GM23338 (cell line): ENCODE data around the gene DBF4B. TPM values are rescaled to one million over a fixed set of nuclear protein-coding genes. Genes with fewer than 3 reads are reported as not detected.
"Not testable (repeated sequence)": the region's sequence is repeated elsewhere in the genome, so short reads cannot be mapped to it uniquely, and the experiment has no call there.

Experiments
- ATAC-seq: fragments of 200-7000 bp; cut with Tn5 transposase; 3 replicates; pipeline ENCODE4 v1.9.1; 2020
- DNase-seq: peaks from one replicate; pipeline ENCODE4 v3.0.0-alpha.2; 2015; ENCODE audit warnings: low spot score
- H2AFZ ChIP-seq: fragments of 200-600 bp; sonication (generic); 2 replicates; pipeline ENCODE4 v1.8.0; 2016; ENCODE audit warnings: antibody characterized with exemption, mild to moderate bottlenecking, moderate library complexity
- H3F3A ChIP-seq: fragments of 200-600 bp; sonication (generic); replicated peaks from 2 replicates; pipeline ENCODE4 v1.8.0; 2017; ENCODE audit warnings: antibody characterized with exemption, mixed run types, low read depth
- H3K27ac ChIP-seq: fragments of 200-600 bp; sonication (generic); 2 replicates; pipeline ENCODE4 v1.6.1; 2016; ENCODE audit warnings: low read depth
- H3K27me3 ChIP-seq: fragments of 200-600 bp; sonication (generic); 2 replicates; pipeline ENCODE4 v1.8.0; 2016; ENCODE audit warnings: mild to moderate bottlenecking, mixed run types, moderate library complexity; ENCODE audit not compliant: insufficient read depth
- H3K36me3 ChIP-seq: fragments of 200-600 bp; sonication (generic); 2 replicates; pipeline ENCODE4 v1.8.0; 2016; ENCODE audit warnings: mild to moderate bottlenecking; ENCODE audit not compliant: insufficient read depth
- H3K4me1 ChIP-seq: fragments of 200-600 bp; sonication (generic); 2 replicates; pipeline ENCODE4 v1.8.0; 2016; ENCODE audit warnings: mild to moderate bottlenecking, moderate library complexity; ENCODE audit not compliant: insufficient read depth
- H3K4me2 ChIP-seq: fragments of 200-600 bp; sonication (generic); 2 replicates; pipeline ENCODE4 v1.7.1; 2017; ENCODE audit warnings: mixed run types
- H3K4me3 ChIP-seq: fragments of 200-600 bp; sonication (generic); 2 replicates; pipeline ENCODE4 v1.6.1; 2016; ENCODE audit warnings: mixed run types
- H3K79me2 ChIP-seq: fragments of 200-600 bp; sonication (generic); replicated peaks from 2 replicates; pipeline ENCODE4 v1.8.0; 2017; ENCODE audit warnings: mild to moderate bottlenecking; ENCODE audit not compliant: insufficient read depth
- H3K9me2 ChIP-seq: fragments of 200-600 bp; sonication (generic); 2 replicates; pipeline ENCODE4 v1.8.0; 2017; ENCODE audit not compliant: insufficient read depth
- H4K20me1 ChIP-seq: fragments of 200-600 bp; sonication (generic); replicated peaks from 2 replicates; pipeline ENCODE4 v1.8.0; 2017; ENCODE audit warnings: mild to moderate bottlenecking; ENCODE audit not compliant: insufficient read depth
- H3K27ac Mint-ChIP-seq: 2 replicates; pipeline ENCODE4 v1.8.0; 2020; ENCODE audit warnings: inconsistent platforms, mild to moderate bottlenecking, moderate library complexity, mixed read lengths
- H3K27me3 Mint-ChIP-seq: 3 replicates; pipeline ENCODE4 v1.8.0; 2022; ENCODE audit warnings: low read depth, mild to moderate bottlenecking, moderate library complexity, mixed read lengths, inconsistent platforms; ENCODE audit not compliant: insufficient read depth, poor library complexity
- H3K36me3 Mint-ChIP-seq: 3 replicates; pipeline ENCODE4 v1.8.0; 2021; ENCODE audit warnings: low read depth, mild to moderate bottlenecking, inconsistent platforms, moderate library complexity, mixed read lengths
- H3K4me1 Mint-ChIP-seq: 3 replicates; pipeline ENCODE4 v1.8.0; 2020; ENCODE audit warnings: mild to moderate bottlenecking, inconsistent platforms, mixed read lengths
- H3K4me3 Mint-ChIP-seq: 3 replicates; pipeline ENCODE4 v1.8.0; 2021; ENCODE audit warnings: moderate library complexity, mild to moderate bottlenecking, inconsistent platforms, mixed read lengths
- H3K9me3 Mint-ChIP-seq: 3 replicates; pipeline ENCODE4 v1.8.0; 2020; ENCODE audit warnings: moderate library complexity, mild to moderate bottlenecking, inconsistent platforms, mixed read lengths
- CREB1 ChIP-seq: fragments of 250-450 bp; sonication (Bioruptor Pico); IDR thresholded peaks from 2 replicates; pipeline ENCODE4 v1.5.0; 2020; ENCODE audit warnings: low read depth, mild to moderate bottlenecking, moderate library complexity
- EZH2 ChIP-seq: fragments of 200-600 bp; sonication (generic); IDR thresholded peaks from one replicate; pipeline ENCODE4 v1.8.0; 2017; ENCODE audit warnings: antibody characterized with exemption, mild to moderate bottlenecking, low read depth; ENCODE audit not compliant: unreplicated experiment
- EZH2phosphoT487 ChIP-seq: fragments of 200-600 bp; sonication (generic); IDR thresholded peaks from one replicate; pipeline ENCODE4 v1.8.1; 2018; ENCODE audit warnings: antibody characterized with exemption; ENCODE audit not compliant: unreplicated experiment
- JUNB ChIP-seq: IDR thresholded peaks from one replicate; pipeline ENCODE4 v1.6.1; 2016; ENCODE audit warnings: antibody characterized with exemption; ENCODE audit not compliant: unreplicated experiment
- NANOG ChIP-seq: IDR thresholded peaks from 2 replicates; pipeline ENCODE4 v1.6.1; 2016; ENCODE audit warnings: antibody characterized with exemption, borderline replicate concordance
- POLR2AphosphoS5 ChIP-seq: IDR thresholded peaks from 2 replicates; pipeline ENCODE4 v1.6.1; 2016; ENCODE audit warnings: antibody characterized with exemption, low read depth
- STAT1 ChIP-seq: IDR thresholded peaks from one replicate; pipeline ENCODE4 v1.6.1; 2016; ENCODE audit warnings: antibody characterized with exemption; ENCODE audit not compliant: unreplicated experiment
- ZNF114 ChIP-seq: fragments of 250-450 bp; sonication (Bioruptor Pico); IDR thresholded peaks from 2 replicates; pipeline ENCODE4 v1.5.0; 2020; ENCODE audit warnings: mild to moderate bottlenecking, moderate library complexity
- ZNF331 ChIP-seq: fragments of 250-450 bp; sonication (Bioruptor Pico); IDR thresholded peaks from 2 replicates; pipeline ENCODE4 v1.5.0; 2020; ENCODE audit warnings: low read depth, mild to moderate bottlenecking, moderate library complexity
- polyA plus RNA-seq: library from polyadenylated mRNA; unstranded; fragments of >200 nt; fragmentation: Nextera tagmentation; extraction: Ambion mirVana; gene quantifications from 2 replicates; pipeline ENCODE4 v1.2.1, GENCODE V29; 2016
- total RNA-seq: library from RNA; depleted of rRNA; stranded (reverse); fragments of >200 nt; shearing (Covaris generic); gene quantifications from 2 replicates; pipeline ENCODE4 v1.2.3, GENCODE V29; 2014
- TF ChIP-seq, protein P1 (sequence below): fragments of 250-450 bp; sonication (Bioruptor Pico); IDR thresholded peaks from 2 replicates; pipeline ENCODE4 v1.5.0; 2020; ENCODE audit warnings: mild to moderate bottlenecking, moderate library complexity
- TF ChIP-seq, protein P2 (sequence below): IDR thresholded peaks from one replicate; pipeline ENCODE4 v1.6.1; 2018; ENCODE audit warnings: antibody characterized with exemption; ENCODE audit not compliant: unreplicated experiment
- TF ChIP-seq, protein P3 (sequence below), 2 experiments: fragments of 200-600 bp in 1 of 2; sonication (generic) in 1 of 2; conservative IDR thresholded peaks; 2 replicates each; pipeline versions ENCODE4 v1.5.1 to v1.6.1; 2016 to 2017; ENCODE audit warnings: antibody characterized with exemption in 2 of 2, low read depth in 2 of 2, mild to moderate bottlenecking in 2 of 2, moderate library complexity in 1 of 2

Gene DBF4B
- total and polyA plus RNA-seq, 2 experiments from 2014 or later, result 9.9 to 16.4 TPM

DNA sequence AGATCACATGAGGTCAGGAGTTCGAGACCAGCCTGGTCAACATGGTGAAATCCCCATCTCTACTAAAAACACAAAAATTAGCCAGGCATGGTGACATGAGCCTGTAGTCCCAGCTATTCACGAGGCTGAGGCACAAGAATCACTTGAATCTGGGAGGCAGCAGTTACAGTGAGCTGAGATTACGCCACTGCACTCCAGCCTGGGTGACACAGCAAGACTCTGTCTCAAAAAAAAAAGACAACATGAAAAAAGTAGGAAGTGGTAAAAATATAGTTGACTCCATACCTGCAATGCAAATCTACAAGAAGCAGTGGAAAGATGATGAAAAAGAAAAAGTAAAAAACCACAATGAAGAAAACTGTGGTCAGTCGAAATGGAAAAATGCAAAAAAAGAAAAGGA, 25.2 kb upstream of the DBF4B start:
- not testable (repeated sequence) for H2AFZ ChIP-seq, H3K9me3 Mint-ChIP-seq
- H3K36me3 Mint-ChIP-seq, result peaks cover 30% of the 10 kb centered on the region; the same call in 2 of the 3 replicates

DNA sequence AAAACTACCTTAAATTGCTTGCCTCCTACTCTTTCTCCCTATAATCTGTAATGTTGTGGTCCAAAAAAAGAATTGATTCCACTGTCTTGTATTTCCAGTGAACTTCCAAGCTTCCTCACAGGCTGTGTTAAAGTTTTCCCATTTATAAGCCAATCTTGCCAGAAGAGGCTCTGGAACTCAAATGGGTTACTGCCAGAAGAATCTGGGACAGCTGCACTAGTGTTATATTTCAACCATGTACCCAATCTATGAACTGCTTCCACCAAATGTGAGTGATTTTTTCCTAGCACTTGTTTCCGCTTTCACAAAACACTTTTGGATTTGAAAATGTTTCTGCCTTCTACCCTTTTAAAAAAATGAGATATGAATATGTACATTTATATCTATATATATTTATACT, 20.7 kb upstream of the DBF4B start:
- DNase-seq, result no peak
- Mint-ChIP-seq H3K27ac (no peak overlapping the region), H3K27me3 (peaks cover 9% of the 10 kb centered on the region), H3K4me3 (no peak overlapping the region), H3K4me1 (peaks cover 7% of the 10 kb centered on the region), H3K36me3 (peaks cover 13% of the 10 kb centered on the region; the same call in 2 of the 3 replicates), H3K9me3 (no peaks in the 10 kb centered on the region)
- Histone ChIP-seq H4K20me1 (no peaks in the 10 kb centered on the region), H3K79me2 (peaks cover 27% of the 10 kb centered on the region), H3K36me3 (no peaks in the 10 kb centered on the region), H3K27ac (no peak overlapping the region), H3K27me3 (no peaks in the 10 kb centered on the region), H2AFZ (no peak overlapping the region), H3K4me2 (no peak overlapping the region), H3K4me1 (peaks cover 3% of the 10 kb centered on the region; the same call in 1 of the 2 replicates), H3K9me2 (no peaks in the 10 kb centered on the region), H3F3A (no peaks in the 10 kb centered on the region; the same call in 1 of the 2 replicates), H3K4me3 (no peak overlapping the region)
- ATAC-seq, result no peak
- TF ChIP-seq, protein P1, sequence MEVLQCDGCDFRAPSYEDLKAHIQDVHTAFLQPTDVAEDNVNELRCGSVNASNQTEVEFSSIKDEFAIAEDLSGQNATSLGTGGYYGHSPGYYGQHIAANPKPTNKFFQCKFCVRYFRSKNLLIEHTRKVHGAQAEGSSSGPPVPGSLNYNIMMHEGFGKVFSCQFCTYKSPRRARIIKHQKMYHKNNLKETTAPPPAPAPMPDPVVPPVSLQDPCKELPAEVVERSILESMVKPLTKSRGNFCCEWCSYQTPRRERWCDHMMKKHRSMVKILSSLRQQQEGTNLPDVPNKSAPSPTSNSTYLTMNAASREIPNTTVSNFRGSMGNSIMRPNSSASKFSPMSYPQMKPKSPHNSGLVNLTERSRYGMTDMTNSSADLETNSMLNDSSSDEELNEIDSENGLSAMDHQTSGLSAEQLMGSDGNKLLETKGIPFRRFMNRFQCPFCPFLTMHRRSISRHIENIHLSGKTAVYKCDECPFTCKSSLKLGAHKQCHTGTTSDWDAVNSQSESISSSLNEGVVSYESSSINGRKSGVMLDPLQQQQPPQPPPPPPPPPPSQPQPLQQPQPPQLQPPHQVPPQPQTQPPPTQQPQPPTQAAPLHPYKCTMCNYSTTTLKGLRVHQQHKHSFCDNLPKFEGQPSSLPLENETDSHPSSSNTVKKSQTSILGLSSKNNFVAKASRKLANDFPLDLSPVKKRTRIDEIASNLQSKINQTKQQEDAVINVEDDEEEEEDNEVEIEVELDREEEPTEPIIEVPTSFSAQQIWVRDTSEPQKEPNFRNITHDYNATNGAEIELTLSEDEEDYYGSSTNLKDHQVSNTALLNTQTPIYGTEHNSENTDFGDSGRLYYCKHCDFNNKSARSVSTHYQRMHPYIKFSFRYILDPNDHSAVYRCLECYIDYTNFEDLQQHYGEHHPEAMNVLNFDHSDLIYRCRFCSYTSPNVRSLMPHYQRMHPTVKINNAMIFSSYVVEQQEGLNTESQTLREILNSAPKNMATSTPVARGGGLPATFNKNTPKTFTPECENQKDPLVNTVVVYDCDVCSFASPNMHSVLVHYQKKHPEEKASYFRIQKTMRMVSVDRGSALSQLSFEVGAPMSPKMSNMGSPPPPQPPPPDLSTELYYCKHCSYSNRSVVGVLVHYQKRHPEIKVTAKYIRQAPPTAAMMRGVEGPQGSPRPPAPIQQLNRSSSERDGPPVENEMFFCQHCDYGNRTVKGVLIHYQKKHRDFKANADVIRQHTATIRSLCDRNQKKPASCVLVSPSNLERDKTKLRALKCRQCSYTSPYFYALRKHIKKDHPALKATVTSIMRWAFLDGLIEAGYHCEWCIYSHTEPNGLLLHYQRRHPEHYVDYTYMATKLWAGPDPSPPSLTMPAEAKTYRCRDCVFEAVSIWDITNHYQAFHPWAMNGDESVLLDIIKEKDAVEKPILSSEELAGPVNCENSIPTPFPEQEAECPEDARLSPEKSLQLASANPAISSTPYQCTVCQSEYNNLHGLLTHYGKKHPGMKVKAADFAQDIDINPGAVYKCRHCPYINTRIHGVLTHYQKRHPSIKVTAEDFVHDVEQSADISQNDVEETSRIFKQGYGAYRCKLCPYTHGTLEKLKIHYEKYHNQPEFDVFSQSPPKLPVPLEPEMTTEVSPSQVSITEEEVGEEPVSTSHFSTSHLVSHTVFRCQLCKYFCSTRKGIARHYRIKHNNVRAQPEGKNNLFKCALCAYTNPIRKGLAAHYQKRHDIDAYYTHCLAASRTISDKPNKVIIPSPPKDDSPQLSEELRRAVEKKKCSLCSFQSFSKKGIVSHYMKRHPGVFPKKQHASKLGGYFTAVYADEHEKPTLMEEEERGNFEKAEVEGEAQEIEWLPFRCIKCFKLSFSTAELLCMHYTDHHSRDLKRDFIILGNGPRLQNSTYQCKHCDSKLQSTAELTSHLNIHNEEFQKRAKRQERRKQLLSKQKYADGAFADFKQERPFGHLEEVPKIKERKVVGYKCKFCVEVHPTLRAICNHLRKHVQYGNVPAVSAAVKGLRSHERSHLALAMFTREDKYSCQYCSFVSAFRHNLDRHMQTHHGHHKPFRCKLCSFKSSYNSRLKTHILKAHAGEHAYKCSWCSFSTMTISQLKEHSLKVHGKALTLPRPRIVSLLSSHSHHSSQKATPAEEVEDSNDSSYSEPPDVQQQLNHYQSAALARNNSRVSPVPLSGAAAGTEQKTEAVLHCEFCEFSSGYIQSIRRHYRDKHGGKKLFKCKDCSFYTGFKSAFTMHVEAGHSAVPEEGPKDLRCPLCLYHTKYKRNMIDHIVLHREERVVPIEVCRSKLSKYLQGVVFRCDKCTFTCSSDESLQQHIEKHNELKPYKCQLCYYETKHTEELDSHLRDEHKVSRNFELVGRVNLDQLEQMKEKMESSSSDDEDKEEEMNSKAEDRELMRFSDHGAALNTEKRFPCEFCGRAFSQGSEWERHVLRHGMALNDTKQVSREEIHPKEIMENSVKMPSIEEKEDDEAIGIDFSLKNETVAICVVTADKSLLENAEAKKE (CRISPR knock-in tag), result no peak
- TF ChIP-seq ZNF331 (no peak), ZNF114 (CRISPR knock-in tag) (no peak), JUNB (no peak), CREB1 (CRISPR knock-in tag) (no peak), STAT1 (no peak), POLR2AphosphoS5 (no peak), NANOG (no peak), EZH2 (no peak), EZH2phosphoT487 (no peak)
- TF ChIP-seq, protein P2, sequence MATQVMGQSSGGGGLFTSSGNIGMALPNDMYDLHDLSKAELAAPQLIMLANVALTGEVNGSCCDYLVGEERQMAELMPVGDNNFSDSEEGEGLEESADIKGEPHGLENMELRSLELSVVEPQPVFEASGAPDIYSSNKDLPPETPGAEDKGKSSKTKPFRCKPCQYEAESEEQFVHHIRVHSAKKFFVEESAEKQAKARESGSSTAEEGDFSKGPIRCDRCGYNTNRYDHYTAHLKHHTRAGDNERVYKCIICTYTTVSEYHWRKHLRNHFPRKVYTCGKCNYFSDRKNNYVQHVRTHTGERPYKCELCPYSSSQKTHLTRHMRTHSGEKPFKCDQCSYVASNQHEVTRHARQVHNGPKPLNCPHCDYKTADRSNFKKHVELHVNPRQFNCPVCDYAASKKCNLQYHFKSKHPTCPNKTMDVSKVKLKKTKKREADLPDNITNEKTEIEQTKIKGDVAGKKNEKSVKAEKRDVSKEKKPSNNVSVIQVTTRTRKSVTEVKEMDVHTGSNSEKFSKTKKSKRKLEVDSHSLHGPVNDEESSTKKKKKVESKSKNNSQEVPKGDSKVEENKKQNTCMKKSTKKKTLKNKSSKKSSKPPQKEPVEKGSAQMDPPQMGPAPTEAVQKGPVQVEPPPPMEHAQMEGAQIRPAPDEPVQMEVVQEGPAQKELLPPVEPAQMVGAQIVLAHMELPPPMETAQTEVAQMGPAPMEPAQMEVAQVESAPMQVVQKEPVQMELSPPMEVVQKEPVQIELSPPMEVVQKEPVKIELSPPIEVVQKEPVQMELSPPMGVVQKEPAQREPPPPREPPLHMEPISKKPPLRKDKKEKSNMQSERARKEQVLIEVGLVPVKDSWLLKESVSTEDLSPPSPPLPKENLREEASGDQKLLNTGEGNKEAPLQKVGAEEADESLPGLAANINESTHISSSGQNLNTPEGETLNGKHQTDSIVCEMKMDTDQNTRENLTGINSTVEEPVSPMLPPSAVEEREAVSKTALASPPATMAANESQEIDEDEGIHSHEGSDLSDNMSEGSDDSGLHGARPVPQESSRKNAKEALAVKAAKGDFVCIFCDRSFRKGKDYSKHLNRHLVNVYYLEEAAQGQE, result no peak
- TF ChIP-seq, protein P3, sequence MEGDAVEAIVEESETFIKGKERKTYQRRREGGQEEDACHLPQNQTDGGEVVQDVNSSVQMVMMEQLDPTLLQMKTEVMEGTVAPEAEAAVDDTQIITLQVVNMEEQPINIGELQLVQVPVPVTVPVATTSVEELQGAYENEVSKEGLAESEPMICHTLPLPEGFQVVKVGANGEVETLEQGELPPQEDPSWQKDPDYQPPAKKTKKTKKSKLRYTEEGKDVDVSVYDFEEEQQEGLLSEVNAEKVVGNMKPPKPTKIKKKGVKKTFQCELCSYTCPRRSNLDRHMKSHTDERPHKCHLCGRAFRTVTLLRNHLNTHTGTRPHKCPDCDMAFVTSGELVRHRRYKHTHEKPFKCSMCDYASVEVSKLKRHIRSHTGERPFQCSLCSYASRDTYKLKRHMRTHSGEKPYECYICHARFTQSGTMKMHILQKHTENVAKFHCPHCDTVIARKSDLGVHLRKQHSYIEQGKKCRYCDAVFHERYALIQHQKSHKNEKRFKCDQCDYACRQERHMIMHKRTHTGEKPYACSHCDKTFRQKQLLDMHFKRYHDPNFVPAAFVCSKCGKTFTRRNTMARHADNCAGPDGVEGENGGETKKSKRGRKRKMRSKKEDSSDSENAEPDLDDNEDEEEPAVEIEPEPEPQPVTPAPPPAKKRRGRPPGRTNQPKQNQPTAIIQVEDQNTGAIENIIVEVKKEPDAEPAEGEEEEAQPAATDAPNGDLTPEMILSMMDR (conservative IDR thresholded peaks at IDR 0.05; ENCODE audit: low read depth in 2 of 2), result no peak

More for the DNA sequence above, 25.2 kb upstream of the DBF4B start:
- H4K20me1 ChIP-seq, H3K27me3 Mint-ChIP-seq, H3K9me2 ChIP-seq, H3K4me3 ChIP-seq, H3K4me2 ChIP-seq, H3K4me3 Mint-ChIP-seq, H3K4me1 ChIP-seq, H3F3A ChIP-seq, H3K27me3 ChIP-seq, DNase-seq, H3K4me1 Mint-ChIP-seq, ATAC-seq, H3K27ac ChIP-seq, H3K27ac Mint-ChIP-seq: not testable (repeated sequence)
- peaks cover 15% of the 10 kb centered on the region for H3K79me2 ChIP-seq
- peaks cover 16% of the 10 kb centered on the region for H3K36me3 ChIP-seq
